NCI-H510A treated with DMSO at 0.1 percent for 48 hours (cell line): ENCODE results near the gene S100A14.
"Not testable (repeated sequence)": the region's sequence is repeated elsewhere in the genome, so short reads cannot be mapped to it uniquely, and the experiment has no call there.

Experiments used
- DNase-seq: peaks from one replicate; lab custom pipeline; 2025; lab: John Stamatoyannopoulos, UW

Gene S100A14

DNA sequence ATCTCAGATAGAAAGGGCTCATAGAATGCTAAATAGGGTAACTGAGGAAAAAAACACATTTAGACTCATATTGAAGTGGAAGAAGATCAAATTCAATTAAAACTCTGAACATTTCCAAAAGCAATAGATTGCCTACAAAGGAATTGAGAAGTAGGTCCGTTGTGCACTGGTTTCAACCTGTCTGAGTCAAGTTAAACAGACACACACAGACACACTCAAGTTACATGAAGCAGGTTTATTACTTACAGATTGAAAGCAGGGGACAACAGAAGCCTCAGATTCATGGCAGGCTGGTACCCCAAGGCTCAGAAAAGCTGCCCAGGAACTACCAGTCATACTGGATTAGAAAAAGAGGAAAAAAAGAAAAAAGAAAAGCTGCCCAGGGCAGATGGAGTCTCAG is 29.8 kb downstream of the S100A14 start:
- no peak for DNase-seq

DNA sequence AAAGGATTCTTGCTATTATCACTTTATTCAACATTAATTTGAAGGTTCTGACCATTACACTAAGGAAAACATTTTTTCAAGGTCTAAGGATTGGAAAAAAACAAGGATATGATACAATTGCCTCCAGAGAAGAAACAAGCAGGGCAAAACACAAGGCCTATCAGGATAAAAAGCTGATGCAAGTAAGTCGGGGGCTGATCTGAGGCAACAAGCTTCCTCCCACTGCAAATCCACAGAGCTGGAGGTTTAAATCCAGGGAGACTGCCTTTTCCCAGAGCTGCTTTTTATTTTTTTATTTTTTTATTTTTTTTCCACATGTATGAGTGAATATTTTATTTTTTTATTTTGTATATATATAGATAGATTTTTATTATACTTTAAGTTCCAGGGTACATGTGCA is 31.1 kb downstream of the S100A14 start:
- DNase-seq: no peak

GRCh38 chr1:153583976-153584375 is 32.1 kb downstream of the S100A14 start:
- DNase-seq: no peak

GRCh38 chr1:153583514-153583913 is 32.6 kb downstream of the S100A14 start:
- DNase-seq: not testable (repeated sequence)

- not testable (repeated sequence) for DNase-seq
These were observed 33.3 kb downstream of the S100A14 start for GRCh38 chr1:153582836-153583235.

DNA sequence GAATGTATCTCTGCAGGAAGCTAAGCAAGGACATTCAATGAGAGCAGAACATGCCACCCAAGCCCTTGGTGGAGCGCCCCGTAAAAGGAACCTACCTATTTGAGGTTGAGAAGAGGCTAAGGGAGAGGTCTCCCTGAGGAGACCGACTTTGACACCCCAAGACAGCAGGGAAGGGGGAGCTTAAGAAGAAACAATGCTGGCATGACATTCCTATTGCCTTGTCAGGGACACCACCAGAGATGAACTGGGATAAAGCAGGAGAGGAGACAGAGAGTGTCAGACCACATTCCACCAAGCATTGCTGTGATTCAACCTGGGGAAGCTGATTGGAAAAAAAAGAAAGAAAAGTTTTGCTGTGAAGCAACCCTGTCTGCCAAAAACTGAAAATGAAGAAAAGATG is 37.2 kb downstream of the S100A14 start:
- DNase-seq: no peak

DNA sequence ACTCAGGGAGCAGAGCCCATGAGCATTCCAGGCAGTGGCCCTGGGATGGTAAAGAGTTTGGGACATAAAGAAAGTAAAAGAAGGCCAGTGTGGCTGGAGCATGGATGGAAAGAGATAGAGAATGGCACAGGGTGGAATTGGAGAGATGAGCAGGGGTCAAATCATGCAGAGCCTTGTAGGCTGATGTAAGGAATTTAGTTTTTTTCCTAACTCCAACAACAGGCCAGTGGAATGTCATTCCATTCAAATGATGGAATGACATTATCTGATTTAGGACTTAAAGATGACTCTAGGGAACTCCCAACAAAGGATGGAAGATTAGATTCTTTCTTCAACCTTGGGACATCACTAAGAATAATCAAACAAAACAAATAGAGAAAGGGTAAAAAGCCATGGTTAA is 37.6 kb downstream of the S100A14 start:
- no peak for DNase-seq

- no peak for DNase-seq
These were observed 38.5 kb downstream of the S100A14 start for GRCh38 chr1:153577624-153578051.

GRCh38 chr1:153577138-153577537 is 39.0 kb downstream of the S100A14 start:
- no peak for DNase-seq

DNA sequence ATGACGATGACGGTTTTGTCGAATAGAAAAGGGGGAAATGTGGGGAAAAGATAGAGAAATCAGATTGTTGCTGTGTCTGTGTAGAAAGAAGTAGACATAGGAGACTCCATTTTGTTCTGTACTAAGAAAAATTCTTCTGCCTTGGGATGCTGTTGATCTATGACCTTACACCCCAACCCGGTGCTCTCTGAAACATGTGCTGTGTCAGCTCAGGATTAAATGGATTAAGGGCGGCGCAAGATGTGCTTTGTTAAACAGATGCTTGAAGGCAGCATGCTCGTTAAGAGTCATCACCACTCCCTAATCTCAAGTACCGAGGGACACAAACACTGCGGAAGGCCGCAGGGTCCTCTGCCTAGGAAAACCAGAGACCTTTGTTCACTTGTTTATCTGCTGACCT is 40.6 kb downstream of the S100A14 start:
- not testable (repeated sequence) for DNase-seq

- not testable (repeated sequence) for DNase-seq
These were observed 41.0 kb downstream of the S100A14 start for GRCh38 chr1:153575081-153575491.

DNA sequence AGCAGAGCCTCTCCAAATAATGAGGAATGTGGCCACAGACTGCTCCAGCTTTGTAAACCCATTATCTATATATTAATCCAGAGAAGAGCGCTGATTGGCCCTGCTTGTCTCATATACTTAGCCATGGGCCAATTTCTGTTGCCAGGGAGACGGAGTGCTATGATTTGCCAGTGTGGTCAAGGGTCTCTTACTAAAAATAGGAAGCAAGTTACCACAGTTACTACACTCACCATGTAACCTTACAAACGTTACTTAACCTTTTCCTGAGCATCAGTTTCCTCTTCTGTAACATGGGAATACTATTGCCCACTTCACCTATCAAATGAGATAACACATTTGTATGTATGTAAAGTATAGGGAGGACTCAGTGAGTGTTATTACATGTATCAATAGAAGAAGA is 42.8 kb downstream of the S100A14 start:
- no peak for DNase-seq

DNA sequence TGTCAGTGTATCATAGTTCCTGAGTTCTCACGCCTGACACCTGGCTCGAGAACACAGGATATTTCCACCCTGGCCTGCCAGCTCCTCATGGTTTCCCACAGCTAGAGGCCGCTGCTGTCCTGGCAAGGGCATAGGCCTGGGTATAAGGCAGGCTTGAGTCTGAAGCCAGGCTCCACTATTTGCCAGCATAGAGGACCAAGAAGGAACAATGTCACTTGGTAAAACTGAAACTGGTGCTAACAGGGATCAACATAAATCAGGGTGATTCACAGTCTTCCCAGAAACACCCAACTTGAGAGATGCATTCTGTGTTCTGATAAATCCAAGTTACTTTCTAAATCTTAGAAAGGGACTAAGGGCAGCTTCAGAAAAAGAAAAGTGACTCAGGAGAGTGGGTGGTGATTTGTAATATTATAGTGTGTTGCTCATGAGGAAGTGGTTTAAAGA is 43.5 kb downstream of the S100A14 start:
- peak; percentile 46 for DNase-seq

GRCh38 chr1:153571706-153572105 is 44.4 kb downstream of the S100A14 start:
- no peak for DNase-seq

DNA sequence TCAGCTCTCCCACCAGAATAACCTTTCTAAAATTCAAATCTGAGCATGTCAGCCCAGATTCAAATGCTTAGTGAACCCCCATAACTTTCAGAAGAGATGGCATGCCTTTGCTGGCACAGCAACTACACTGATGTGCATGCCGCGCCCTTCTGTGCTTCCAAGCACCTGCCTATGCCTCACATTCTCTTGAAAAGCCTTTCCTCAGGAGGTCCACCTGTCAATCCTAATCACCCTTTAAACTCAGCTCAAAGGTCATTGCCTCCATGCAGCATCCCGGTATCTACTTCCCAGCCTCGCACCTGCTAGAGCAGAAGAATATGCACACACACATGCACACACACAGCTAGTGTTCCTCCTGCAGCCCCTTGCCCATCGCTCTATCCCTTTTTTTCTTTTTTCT is 45.3 kb downstream of the S100A14 start:
- DNase-seq: no peak

- no peak for DNase-seq
These were observed 46.7 kb downstream of the S100A14 start for GRCh38 chr1:153569465-153569864.

DNA sequence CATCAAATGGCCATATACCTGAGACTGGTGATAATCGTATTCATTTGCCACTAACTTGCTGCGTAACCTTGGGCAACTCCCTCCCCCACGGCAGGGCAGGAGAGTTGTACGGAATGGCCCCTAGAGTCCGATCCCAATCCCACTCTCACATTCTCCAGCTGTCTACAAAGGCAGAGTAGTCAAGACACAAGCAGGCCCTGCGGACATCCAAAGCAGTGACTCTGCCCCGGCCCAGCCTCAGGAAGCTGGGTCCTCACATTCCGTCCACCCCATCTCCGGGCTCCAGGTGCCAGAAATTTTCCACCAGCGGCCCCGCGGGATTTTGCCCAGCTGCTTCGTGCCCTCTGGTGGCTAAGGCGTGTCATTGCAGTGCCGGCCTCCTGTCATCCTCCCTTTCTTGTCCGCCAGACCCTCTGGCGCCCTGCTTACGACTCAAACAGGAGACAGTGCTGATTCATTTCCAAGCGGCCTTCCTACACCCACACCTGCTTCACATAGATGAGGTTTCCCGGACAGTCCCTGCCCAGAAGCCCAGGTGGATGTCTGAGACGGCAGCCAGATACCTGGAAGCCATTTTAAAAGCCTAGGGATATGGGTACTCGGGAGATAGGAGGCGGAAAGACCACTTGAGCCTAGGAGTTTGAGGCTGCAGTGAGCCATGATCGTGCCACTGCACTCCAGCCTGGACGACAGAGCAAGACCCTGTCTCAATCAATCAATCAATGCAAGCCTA is 47.6 kb downstream of the S100A14 start:
- DNase-seq: peak; percentile 95

GRCh38 chr1:153567621-153568366 is 48.3 kb downstream of the S100A14 start:
- no peak for DNase-seq

GRCh38 chr1:153566414-153567371 is 49.4 kb downstream of the S100A14 start:
- DNase-seq: peak; percentile 87

DNA sequence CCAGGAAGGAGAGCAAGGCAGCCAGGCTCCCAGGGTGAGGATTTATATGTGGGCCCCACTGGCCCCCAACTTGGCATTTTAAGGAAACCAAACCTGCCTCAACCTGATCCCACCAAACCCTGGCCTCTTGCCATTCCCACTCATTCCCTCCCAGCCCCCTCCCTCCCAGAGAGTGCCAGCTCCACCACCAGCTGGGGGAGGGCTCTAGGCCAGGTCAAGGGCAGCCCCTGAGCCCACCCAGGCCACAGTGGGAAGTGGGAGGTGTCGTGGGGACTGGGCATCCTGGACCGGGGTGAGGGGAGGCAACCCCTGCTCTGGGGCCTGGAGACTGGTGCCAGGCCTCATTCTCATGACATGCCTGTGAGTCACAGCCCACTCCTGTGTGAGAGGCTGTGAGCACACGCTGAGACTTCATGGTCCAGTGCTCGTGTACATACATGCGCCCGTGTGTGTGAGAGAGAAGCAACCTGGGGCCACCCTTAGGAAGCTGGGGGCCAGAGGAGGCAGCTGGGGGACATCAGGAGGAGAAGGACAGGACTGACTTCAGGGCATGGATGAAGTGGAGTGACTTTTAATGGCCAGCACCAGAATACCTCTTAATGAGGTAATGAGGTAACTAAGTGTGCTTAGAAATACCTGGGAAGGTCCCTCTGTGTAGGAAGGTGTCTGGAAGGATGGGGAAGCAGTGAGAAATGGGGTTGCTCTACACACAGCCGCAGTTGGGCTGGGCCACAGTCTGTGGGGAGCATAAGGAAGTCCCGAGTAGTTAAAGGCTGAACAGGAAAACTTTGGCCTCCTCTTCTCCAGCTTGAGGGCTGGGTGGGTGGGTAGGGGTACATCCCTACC is 50.4 kb downstream of the S100A14 start, which contains the start of gene S100A2:
TSS of gene S100A2 (minus strand) at position 316 of the 846 bp plus-strand sequence. CDS start 1,967 bp downstream, outside the sequence.
- DNase-seq: peak; percentile 59
